Mesenteric fat pad (tissue), 1 donor: Measurements from ENCODE around the gene CUBN. TPM values are rescaled to one million over a fixed set of nuclear protein-coding genes. Genes with fewer than 3 reads are reported as not detected.

Source experiments
- DNase-seq: peaks from one replicate; pipeline ENCODE4 v3.0.0-alpha.2; 2020; ENCODE audit warnings: low spot score
- total RNA-seq: library from RNA; stranded (reverse); fragmentation: NEBNext Ultra II Directional; extraction: Animal tissue kit (Norgen Biotek cat#: 25700); gene quantifications from one replicate; pipeline ENCODE4 v1.2.1, GENCODE V29; 2021
- donor health status: DM: yes; HTN: yes; CAD: no.

Gene CUBN
- total RNA-seq, 1 donor from 2014 or later, result 3.5 TPM

- no peak for DNase-seq
Observed at GRCh38 chr10:16991011-16991410, 138.6 kb downstream of the CUBN start.

GRCh38 chr10:16989826-16990293 lies 139.8 kb downstream of the CUBN start:
- DNase-seq, result no peak

GRCh38 chr10:16988900-16989299 lies 140.7 kb downstream of the CUBN start:
- DNase-seq, result no peak

- no peak for DNase-seq
Observed at GRCh38 chr10:16987976-16988610, 141.5 kb downstream of the CUBN start.

- no peak for DNase-seq
Observed at GRCh38 chr10:16987206-16987621, 142.4 kb downstream of the CUBN start.

- DNase-seq, result no peak
Observed at GRCh38 chr10:16986406-16987205, 143.0 kb downstream of the CUBN start.

GRCh38 chr10:16986082-16986405 lies 143.6 kb downstream of the CUBN start:
- DNase-seq, result no peak

- no peak for DNase-seq
Observed at GRCh38 chr10:16984242-16984641, 145.4 kb downstream of the CUBN start.

- DNase-seq, result no peak
Observed at GRCh38 chr10:16976803-16977202, 152.8 kb downstream of the CUBN start.

- no peak for DNase-seq
Observed at GRCh38 chr10:16975188-16975587, 154.4 kb downstream of the CUBN start.

GRCh38 chr10:16968416-16969041 lies 161.1 kb downstream of the CUBN start:
- no peak for DNase-seq

GRCh38 chr10:16967866-16968415 lies 161.7 kb downstream of the CUBN start:
- DNase-seq, result no peak

GRCh38 chr10:16966991-16967865 lies 162.4 kb downstream of the CUBN start:
- no peak for DNase-seq

GRCh38 chr10:16965740-16966447 lies 163.7 kb downstream of the CUBN start:
- no peak for DNase-seq

GRCh38 chr10:16965344-16965616 lies 164.3 kb downstream of the CUBN start:
- DNase-seq, result no peak

- no peak for DNase-seq
Observed at GRCh38 chr10:16964576-16965343, 164.9 kb downstream of the CUBN start.

- DNase-seq, result no peak
Observed at GRCh38 chr10:16960551-16960950, 169.1 kb downstream of the CUBN start.

- no peak for DNase-seq
Observed at GRCh38 chr10:16957038-16957437, 172.6 kb downstream of the CUBN start.

GRCh38 chr10:16954280-16955030 lies 175.2 kb downstream of the CUBN start:
- DNase-seq, result no peak
